GM19193 (cell line): ENCODE measurements around the gene NRIP3.

ENCODE experiments used
- POLR2A ChIP-seq: IDR thresholded peaks from 4 replicates; pipeline ENCODE4 v1.6.1; 2011; ENCODE audit not compliant: insufficient read depth, insufficient read length; ENCODE audit errors: extremely low read depth

Gene NRIP3

GRCh38 chr11:9003573-9004182, at the start of gene NRIP3:
Gene NRIP3 (minus strand): TSS chr11:9004001. CDS start chr11:9003935, 66 bp downstream.
- no peak for TF ChIP-seq POLR2A

GRCh38 chr11:9052316-9052715, 48.5 kb upstream of the NRIP3 start:
- TF ChIP-seq POLR2A: no peak

- TF ChIP-seq POLR2A: no peak
Measured at GRCh38 chr11:9049959-9050358, 46.2 kb upstream of the NRIP3 start.

GRCh38 chr11:9047964-9048523, 44.2 kb upstream of the NRIP3 start:
- TF ChIP-seq POLR2A: no peak

- TF ChIP-seq POLR2A: no peak
Measured at GRCh38 chr11:9046481-9046880, 42.7 kb upstream of the NRIP3 start.

GRCh38 chr11:9042488-9042887, 38.7 kb upstream of the NRIP3 start:
- TF ChIP-seq POLR2A: no peak

- TF ChIP-seq POLR2A: no peak
Measured at GRCh38 chr11:9041747-9042146, 37.9 kb upstream of the NRIP3 start.

- no peak for TF ChIP-seq POLR2A
Measured at GRCh38 chr11:9040410-9040809, 36.6 kb upstream of the NRIP3 start.

- TF ChIP-seq POLR2A: no peak
Measured at GRCh38 chr11:9039863-9040262, 36.1 kb upstream of the NRIP3 start.

GRCh38 chr11:9039198-9039597, 35.4 kb upstream of the NRIP3 start:
- no peak for TF ChIP-seq POLR2A

GRCh38 chr11:9038541-9038940, 34.7 kb upstream of the NRIP3 start:
- no peak for TF ChIP-seq POLR2A

- no peak for TF ChIP-seq POLR2A
Measured at GRCh38 chr11:9037963-9038362, 34.2 kb upstream of the NRIP3 start.

GRCh38 chr11:9037046-9037780, 33.4 kb upstream of the NRIP3 start:
- no peak for TF ChIP-seq POLR2A

- no peak for TF ChIP-seq POLR2A
Measured at GRCh38 chr11:9030601-9031000, 26.8 kb upstream of the NRIP3 start.

- TF ChIP-seq POLR2A: no peak
Measured at GRCh38 chr11:9029422-9029821, 25.6 kb upstream of the NRIP3 start.

- TF ChIP-seq POLR2A: no peak
Measured at GRCh38 chr11:9028581-9028980, 24.8 kb upstream of the NRIP3 start.

- TF ChIP-seq POLR2A: no peak
Measured at GRCh38 chr11:9025101-9025850, 21.5 kb upstream of the NRIP3 start.
